GM18867 (cell line): Measurements from ENCODE around the gene CDHR5.
"Not testable (repeated sequence)": the region's sequence is repeated elsewhere in the genome, so short reads cannot be mapped to it uniquely, and the experiment has no call there.

Source experiments
- ATAC-seq: cut with Tn5 transposase; IDR thresholded peaks from one replicate; pipeline ENCODE4 v1.9.1; 2021; ENCODE audit warnings: mild to moderate bottlenecking, moderate library complexity; ENCODE audit not compliant: unreplicated experiment

CDHR5 gene

GRCh38 chr11:589798-590197 lies 35.0 kb downstream of the CDHR5 start:
- ATAC-seq: no peak

GRCh38 chr11:587978-588380 lies 36.8 kb downstream of the CDHR5 start:
- no peak for ATAC-seq

- no peak for ATAC-seq
Observed at GRCh38 chr11:587546-587945, 37.2 kb downstream of the CDHR5 start.

- ATAC-seq: no peak
Observed at GRCh38 chr11:586376-587316, 38.1 kb downstream of the CDHR5 start.

GRCh38 chr11:584287-584686 lies 40.5 kb downstream of the CDHR5 start:
- ATAC-seq: no peak

GRCh38 chr11:581752-582151 lies 43.0 kb downstream of the CDHR5 start:
- ATAC-seq: no peak

DNA sequence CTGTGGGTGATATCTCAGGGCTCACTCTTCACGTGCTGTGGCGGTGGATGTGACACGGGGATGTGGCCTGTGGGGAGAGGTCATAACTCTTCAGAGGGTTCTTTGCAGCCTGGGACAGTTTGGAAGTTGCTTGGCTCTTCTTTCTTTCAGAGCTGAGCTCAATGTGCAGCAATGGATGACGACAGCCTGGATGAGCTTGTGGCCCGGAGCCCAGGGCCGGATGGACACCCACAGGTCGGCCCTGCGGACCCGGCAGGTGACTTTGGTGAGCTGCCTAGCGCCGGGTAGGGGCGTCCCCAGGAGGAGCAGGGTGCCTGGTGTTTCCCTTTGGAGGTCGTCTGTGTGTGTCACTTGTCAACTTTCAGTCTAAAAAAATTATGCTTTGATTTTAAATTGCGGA lies 43.4 kb downstream of the CDHR5 start:
- ATAC-seq: no peak

- no peak for ATAC-seq
Observed at GRCh38 chr11:579830-580601, 44.7 kb downstream of the CDHR5 start.

- no peak for ATAC-seq
Observed at GRCh38 chr11:578276-579035, 46.3 kb downstream of the CDHR5 start.

- ATAC-seq: no peak
Observed at GRCh38 chr11:577611-577894, 47.2 kb downstream of the CDHR5 start.

- no peak for ATAC-seq
Observed at GRCh38 chr11:576811-577610, 47.7 kb downstream of the CDHR5 start.

GRCh38 chr11:575996-576768 lies 48.6 kb downstream of the CDHR5 start, which contains the start of gene PHRF1:
PHRF1 (plus strand) TSS chr11:576470; CDS start chr11:581513, 5,043 bp downstream.
- peak; percentile 81 for ATAC-seq

DNA sequence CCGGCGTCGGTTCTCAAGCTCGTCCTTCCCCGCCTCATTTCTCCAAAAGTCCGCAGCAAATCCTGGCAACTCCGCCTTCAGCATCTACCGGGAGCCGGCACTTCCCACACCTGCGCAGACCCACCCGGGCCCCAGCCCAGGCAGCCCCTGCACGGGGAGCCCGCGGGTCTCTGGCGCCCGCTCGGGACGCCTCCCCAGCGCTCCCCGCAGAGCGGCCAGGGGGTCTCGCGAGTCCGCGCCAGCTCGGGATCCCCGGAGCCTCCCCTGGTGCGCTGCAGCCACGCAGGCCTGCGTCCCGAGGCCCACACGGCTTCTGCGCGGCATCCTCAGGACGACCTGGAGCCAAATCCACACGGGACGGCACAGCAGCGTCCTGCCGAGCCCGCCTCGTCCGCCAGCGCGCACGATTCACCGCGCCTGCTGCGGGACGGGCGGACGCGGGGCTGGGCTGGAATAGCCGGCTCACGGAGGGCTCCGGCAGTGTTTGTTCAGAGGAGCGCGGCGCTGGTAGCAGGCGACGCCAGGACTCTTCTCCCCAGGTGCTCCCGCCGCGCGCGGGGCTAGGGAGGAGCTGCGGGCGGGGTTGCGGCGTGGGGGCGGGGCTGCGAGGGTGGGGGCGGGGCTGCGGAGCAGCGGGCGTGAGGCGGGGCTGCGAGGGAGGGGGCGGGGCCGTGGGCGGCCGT lies 49.3 kb downstream of the CDHR5 start:
- peak; percentile 45 for ATAC-seq

DNA sequence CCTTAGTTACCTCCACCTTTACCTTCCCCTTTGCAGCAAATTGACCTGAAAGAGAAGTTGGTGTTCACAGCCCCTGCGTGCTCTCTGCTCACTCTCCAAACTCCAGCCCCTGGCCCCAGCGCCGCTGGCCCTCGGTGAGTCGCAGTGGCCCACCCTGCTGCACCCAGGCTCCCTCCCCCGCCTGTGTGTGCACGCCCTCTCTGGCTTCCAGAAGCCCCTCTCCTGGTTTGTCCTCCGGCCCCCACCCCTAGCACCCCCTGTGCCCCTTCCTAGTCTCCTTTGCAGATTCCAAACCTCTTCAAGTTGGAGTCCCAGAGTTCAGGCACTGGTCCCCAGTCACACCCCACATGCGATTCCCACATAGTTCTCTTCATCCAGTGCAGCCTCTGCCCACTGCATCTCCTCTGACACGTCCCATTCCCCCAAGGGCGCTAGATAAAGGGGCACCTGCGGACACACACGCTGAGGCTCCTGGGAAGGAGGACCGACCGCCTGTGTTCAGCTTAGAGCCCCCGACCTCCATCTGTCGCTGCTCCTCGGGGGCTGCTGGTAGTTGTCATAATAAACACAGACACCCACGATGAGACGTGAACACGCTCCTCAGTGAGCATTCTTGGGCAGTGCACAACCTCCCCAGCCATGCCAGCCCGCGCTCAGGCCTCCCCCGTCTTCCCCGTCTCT lies 50.0 kb downstream of the CDHR5 start:
- no peak for ATAC-seq

DNA sequence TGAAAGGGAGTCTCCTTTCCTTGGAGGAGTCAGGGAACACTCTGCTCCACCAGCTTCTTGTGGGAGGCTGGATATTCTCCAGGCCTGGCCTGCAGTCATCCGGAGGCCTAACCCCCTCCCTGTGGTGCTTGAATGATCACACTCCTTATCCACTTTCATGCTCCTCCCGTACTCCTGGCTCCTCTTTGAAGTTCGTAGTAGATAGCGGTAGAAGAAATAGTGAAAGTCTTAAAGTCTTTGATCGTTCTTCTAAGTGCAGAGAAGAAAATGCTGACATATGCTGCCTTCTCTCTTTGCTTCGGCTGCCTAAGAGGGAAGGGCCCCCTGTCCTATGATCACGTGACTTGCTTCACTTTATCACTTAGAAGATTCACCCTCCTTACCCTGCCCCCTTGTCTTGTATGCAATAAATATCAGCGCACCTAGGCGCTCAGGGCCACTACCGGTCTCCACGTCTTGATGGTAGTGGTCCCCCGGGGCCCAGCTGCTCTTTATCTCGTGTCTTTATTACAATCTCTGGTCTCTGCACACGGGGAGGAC lies 50.7 kb downstream of the CDHR5 start:
- ATAC-seq: not testable (repeated sequence)

GRCh38 chr11:573146-573759 lies 51.5 kb downstream of the CDHR5 start:
- ATAC-seq: no peak

DNA sequence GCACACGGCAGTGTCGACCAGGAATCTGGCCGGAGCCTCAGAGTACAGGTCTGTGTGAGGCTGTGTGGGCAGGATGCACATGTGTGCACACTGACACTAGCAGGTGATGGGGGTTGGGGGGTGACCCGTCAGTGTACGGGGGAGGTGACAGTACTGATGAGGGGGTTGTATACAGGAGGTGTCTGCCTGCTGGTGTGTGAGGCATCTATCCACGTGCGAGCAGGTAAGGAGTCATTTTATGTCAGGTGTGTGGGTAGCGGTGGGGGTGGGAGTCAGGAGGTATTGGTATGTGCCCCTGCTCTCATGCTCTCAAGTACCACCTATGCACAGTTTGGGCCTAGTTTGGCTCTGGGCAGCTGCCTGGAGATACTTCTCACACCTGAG lies 53.0 kb downstream of the CDHR5 start:
- ATAC-seq: no peak
